HG03039 (cell line): Measurements from ENCODE around the gene WWOX.

Experiments used
- ATAC-seq: cut with Tn5 transposase; IDR thresholded peaks from one replicate; pipeline ENCODE4 v1.9.1; 2021; ENCODE audit warnings: mild to moderate bottlenecking, moderate library complexity; ENCODE audit not compliant: unreplicated experiment

WWOX gene

GRCh38 chr16:78953526-78953925, 854.1 kb downstream of the WWOX start:
- ATAC-seq: no peak

DNA sequence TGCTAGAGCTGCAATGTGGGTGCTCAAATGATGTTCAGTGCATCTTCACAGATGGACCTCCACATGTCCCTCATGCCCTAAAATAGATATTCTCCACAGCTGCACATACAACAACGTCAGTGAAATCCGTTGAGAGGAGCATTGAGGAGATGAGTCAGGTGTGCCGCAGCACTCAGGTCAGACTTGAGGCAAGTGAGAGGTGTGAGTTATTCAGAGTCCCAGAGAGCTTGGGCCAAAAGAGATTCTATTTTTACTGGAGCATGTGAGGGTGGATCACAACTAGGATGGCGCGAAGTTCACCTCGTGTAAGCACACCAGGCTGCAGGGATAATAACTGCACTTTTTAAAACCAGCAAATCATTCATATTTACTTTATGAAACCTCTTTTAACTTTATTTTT, 855.8 kb downstream of the WWOX start:
- no peak for ATAC-seq

GRCh38 chr16:78956859-78957258, 857.4 kb downstream of the WWOX start:
- ATAC-seq: no peak

DNA sequence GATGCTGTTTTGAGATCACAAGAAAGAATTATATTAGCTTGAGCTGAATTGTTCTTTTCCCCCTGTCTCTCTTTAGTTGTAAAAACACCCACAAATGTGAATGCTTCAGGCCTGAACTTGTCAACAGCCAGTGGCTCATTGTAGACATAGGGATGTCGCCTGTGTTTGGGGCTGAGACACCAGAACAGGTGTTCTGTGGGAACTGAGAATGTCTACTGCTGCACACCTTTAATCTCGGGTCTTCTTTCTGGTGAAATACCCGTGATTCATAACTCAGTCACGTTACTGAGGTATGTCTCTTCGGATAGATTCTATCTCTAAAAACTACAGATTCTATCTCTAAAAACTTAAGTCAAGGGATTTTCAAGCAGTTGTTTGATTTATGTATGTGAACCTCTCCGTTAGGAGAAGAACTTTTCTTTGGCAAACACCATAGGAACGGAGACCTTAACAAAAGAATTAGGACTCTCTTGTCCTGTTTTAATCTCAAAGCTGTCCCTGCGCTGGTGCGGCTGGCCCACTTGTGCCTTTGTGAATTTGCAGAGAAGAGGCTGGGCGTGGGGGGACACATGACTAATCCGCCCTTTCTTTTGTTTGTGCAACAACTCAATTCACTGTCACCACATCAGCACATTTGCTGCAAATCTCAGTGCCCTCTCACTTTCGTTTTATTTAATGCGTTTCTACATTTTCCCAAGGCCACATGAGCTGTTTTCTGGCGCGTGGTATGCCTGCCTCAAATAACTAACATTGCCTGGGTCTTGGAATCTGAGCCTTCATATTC, 858.1 kb downstream of the WWOX start:
- ATAC-seq: no peak

GRCh38 chr16:78961464-78961863, 862.0 kb downstream of the WWOX start:
- ATAC-seq: peak; percentile 41

DNA sequence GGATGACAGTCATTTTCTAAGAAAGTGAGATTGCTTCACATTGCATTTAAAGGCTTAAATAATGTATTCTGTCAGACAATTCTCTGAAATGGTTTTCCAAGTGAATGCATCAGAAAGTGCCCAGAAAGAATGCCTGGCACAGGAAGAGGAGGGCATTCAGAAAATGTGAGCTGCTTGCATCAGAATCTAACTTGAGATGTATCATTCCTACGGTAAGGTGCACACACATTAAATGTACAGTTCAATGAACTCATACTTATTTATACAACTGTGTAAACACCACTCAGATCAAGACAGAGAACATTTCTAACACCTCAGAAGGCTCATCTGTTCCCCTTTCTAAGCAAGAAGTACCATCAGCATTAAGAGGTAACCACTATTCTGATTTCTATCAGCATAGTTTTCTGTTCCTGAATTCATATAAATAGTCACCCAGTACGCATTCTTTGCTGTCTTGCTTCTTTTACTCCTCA, 863.0 kb downstream of the WWOX start:
- ATAC-seq: peak; percentile 87

DNA sequence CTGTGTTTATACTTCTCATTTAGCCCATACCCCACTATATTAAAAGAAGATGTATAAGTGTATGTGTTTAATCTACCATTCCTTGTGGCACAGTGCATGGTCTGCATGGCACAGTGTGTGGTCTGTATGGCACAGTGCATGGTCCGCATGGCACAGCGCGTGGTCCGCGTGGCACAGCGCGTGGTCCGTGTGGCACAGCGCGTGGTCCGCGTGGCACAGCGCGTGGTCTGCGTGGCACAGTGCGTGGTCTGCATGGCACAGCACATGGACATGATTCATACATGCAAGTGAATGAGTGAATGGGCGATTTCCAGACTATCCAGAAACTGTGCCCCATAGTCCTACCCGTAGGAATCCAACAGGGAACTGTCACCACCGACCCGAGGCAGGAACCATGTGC, 868.5 kb downstream of the WWOX start:
- no peak for ATAC-seq

DNA sequence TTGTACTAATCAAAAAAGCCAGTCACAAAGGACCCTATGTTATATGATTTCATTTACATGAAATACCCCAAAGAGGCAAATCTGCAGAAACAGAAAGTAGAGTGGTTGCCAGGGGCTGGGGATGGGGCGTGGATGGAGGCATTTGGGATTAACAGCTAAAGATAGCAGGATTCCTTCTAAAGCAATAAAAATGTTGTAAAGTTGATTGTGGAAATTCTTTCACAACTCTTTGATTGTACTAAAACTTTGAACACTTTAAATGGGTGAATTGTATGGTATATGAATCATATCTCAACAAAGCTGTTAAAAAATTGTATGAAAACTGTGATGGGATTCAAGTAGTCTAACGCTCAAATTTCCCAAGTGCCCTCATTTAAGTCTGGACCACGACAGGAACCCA, 870.3 kb downstream of the WWOX start:
- no peak for ATAC-seq

DNA sequence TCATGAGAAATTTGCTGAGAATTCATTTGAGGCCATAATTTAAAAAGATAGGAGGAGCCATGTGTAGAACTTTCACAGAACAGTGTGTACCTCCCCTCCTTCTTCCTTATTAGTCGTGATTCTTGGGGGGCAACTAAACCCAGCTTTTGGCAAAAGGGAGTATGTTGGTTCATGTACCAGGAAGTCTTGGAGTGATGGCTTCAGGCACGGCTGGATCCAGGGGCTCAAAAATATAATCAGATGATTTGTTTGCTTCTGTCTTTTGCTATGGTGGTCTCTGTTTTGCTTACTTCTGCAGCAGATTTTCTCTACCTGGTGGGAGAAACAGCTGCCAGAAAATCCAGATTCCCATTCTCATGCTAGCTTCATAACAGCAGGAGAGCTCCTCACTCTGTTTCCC, 871.2 kb downstream of the WWOX start:
- ATAC-seq: no peak

DNA sequence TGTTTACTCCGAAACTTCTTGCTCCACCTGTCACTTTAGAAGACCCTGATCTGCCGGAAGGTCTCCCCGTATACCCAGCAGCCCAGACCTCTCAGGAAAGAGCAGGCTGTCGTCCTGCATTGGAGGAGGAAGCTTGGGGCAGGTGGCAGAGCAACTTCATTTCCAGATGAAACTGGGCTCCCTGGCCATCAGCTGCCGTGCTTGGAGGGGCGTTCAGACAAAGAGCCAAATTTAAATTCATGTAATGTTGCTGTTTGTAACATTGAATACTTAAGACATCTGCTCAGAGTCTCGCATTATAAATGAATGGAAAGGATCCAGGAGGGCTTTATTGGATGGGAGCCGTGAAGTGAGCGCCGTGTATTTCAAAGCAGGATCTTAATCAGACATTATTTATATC, 872.6 kb downstream of the WWOX start:
- no peak for ATAC-seq

DNA sequence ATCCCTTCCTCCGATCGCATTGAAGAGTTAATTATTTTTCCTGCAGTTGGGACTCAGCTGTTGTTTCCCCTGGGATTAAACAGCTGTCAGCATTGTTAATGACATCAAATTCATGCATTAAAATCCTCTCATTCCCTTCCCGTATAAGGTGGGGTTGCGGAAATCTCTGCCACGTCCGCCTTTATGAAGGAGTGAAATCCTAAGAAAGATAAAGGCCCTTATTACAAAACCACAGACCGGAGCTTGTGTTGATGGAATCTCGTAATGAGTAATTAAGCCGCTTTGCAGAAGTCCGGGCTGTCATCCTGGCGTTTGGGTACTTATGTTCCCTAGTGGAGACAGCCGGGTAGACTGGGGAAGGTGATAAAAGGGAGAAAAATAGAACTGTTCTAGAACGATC, 873.5 kb downstream of the WWOX start:
- ATAC-seq: no peak

- ATAC-seq: no peak
Measured at GRCh38 chr16:78976212-78976611, 876.8 kb downstream of the WWOX start.

- ATAC-seq: no peak
Measured at GRCh38 chr16:78980825-78981224, 881.4 kb downstream of the WWOX start.

DNA sequence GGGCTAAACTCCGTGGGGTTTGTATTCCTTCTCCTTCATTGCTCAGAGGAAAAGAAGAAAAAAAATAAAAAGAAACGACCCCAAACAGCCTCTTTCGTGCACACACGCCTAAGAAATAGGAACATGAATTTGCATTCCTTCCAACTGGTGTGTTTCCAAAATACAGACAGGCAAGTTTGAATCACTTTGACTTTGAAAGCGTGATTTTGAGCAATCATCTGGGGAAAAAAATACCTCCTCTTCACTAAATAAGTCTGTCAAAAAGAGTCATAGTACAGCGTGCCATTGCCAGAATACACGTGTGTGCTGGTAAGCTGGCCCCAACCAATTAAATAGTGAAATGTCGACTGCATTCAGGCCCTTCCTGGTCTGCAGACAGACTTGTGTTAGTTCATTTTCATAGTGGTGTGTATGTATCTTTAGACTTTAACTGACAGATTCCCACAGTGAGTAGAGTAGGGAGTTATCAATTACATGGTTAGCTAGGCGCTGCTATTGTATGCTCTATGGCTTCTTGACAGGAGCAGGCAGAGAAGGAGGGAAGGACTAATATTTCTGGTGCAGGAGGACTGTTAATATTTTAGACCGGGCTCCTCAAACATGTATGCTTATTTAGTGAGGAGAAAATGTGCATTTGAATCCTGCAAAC, 882.8 kb downstream of the WWOX start:
- ATAC-seq: no peak

GRCh38 chr16:78984324-78984723, 884.9 kb downstream of the WWOX start:
- ATAC-seq: no peak

DNA sequence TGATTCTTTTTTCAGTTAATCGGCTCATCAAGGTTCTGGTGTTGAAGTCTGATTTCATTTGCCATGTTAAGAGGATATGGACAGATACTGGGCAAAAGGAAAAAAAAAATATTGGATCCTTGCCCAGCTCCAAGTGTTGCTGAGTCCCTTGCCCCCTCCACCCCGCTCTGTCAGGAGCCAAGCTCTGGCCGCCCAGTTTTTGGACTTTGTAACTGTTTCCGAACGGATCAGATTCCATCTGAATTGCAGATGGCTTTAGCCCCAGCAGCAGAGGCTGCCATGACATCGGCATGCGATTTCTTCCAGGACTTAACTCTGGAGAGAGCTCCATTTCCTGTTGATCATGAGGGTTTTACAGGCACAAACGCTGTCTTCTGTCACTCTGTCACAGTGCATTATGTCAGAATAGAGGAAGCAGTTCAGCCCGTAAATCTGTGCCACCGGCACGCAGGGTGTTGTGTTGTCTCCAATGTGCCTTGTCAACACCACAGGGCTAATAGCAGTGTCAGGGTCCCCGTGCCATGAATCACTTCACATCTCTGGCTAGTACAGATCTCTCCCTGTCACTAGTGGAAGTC, 885.5 kb downstream of the WWOX start:
- ATAC-seq: no peak

GRCh38 chr16:78985716-78986605, 886.5 kb downstream of the WWOX start:
- ATAC-seq: no peak

GRCh38 chr16:78987666-78988065, 888.2 kb downstream of the WWOX start:
- no peak for ATAC-seq

GRCh38 chr16:78988361-78988969, 889.0 kb downstream of the WWOX start:
- ATAC-seq: no peak

DNA sequence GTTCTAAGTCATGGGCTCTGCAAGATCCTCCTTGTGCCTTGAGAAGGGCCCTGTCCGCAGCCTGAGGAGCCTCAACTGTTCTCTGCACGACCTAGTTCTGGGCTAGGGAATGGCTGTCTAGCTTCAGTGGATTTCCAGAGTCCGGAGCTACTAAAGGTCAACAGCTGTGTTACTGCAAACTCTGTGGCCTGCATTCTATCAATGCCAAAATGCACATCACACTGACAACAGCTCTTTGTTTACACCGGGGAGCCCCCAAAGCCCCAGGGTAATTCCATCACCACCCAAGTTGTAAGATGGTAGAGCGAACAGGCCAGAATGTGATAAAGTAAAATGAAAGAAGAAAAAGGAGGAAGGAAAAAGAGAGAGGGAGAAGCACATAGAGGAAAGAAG, 890.9 kb downstream of the WWOX start:
- no peak for ATAC-seq

GRCh38 chr16:78992001-78992400, 892.5 kb downstream of the WWOX start:
- no peak for ATAC-seq
